Measurements from ENCODE around the gene RASGRF2. TPM values are rescaled to one million over a fixed set of nuclear protein-coding genes. Genes with fewer than 3 reads are reported as not detected.
A peak's percentile ranks its signal among the peaks of the same experiment; 100 is the strongest.

Gene RASGRF2
- 0.40 TPM for total RNA-seq
- polyA plus RNA-seq (ENCODE audit: insufficient read depth in 1 of 8, insufficient read length in 8 of 8, low replicate concordance in 1 of 8), result under 1 TPM; 0.45 to 0.95 (median 0.67) TPM
- long read RNA-seq, donor 1, result 0 reads
- long read RNA-seq, donor 2, result 0 reads
- long read RNA-seq, donor 3, result 0 reads
- long read RNA-seq, donor 4, result 0 reads
- long read RNA-seq, donor 5, full-length matches to known transcripts, result 1 of 1 reads
- long read RNA-seq, donor 5, partial matches to known transcripts, result 0 of 1 reads
- long read RNA-seq, donor 5, other reads (novel, unspliced or antisense), result 0 of 1 reads
- long read RNA-seq, donor 6, result 0 reads
- long read RNA-seq, donor 7, result 0 reads
- long read RNA-seq, donor 8, result 0 reads
- long read RNA-seq, donor 9, result 0 reads
- long read RNA-seq, donor 10, result 0 reads
- long read RNA-seq, donor 11, result 0 reads

DNA sequence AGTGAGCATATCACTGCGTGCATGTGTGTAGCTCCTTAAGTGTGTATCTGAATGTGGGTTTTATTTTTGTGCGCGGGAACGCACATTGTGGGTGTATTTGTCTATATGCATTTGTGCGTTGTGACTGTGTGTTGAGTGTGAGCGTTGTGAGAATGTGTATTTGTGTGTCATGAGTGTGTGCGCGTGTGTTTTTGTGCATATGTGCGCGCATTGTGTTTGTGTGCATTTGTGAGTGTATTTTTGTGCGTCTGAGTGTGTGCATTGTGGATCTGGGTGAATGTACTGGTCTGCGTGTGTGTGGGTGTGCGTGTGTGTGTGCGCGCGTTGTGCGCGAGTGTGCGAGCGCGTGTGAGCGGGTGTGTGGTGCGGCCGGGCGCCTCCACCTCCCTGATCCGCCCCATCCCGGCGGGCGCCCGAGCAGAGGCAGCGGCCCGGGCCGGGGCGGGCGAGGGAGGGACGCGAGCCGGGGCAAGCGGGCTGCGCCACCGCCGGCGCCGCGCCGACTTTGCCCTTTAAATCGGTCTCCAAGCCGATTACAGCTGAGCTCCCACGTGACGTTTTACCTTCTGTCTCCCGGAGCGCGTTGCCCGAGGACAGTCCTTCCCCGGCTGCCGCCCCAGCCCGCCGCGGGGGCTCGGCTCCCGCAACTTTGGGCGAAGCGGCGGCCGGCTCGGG lies at the start of gene RASGRF2:
Gene RASGRF2 (plus strand): TSS at position 596 of the 675 bp plus-strand sequence. CDS start 376 bp downstream, outside the sequence.
- H3K9me3 ChIP-seq (replicated peaks; ENCODE audit: control insufficient read depth, low read depth, low read length), result no peaks in the 10 kb centered on the region
- no peaks in the 10 kb centered on the region for H3K36me3 ChIP-seq (ENCODE audit: control insufficient read depth, insufficient read depth, low read length)
- peaks cover 46% of the 10 kb centered on the region for H3K27me3 ChIP-seq (ENCODE audit: control insufficient read depth, insufficient read depth, low read length)
- DNase-seq, result no peak
- H3K4me3 ChIP-seq (ENCODE audit: low read length), result peak within 1 kb of the TSS; percentile 28
- WGBS (ENCODE audit: insufficient coverage), result 10% methylated on average over 60 of the region's 66 CpGs
- H3K4me1 ChIP-seq (ENCODE audit: control insufficient read depth, insufficient read depth, low read length), result peaks cover 6% of the 10 kb centered on the region
- no peak within 1 kb of the TSS for H3K27ac ChIP-seq (ENCODE audit: low read length)

GRCh38 chr5:80912479-80912878 lies 47.7 kb upstream of the RASGRF2 start:
- H3K36me3 ChIP-seq (ENCODE audit: control insufficient read depth, insufficient read depth, low read length), result no peaks in the 10 kb centered on the region
- H3K9me3 ChIP-seq (replicated peaks; ENCODE audit: control insufficient read depth, low read depth, low read length), result no peaks in the 10 kb centered on the region
- no CpG with 5 or more reads among the region's 3 CpGs for WGBS (ENCODE audit: insufficient coverage)
- H3K27ac ChIP-seq (ENCODE audit: low read length), result no peak overlapping the region
- H3K27me3 ChIP-seq (ENCODE audit: control insufficient read depth, insufficient read depth, low read length), result no peaks in the 10 kb centered on the region
- no peak overlapping the region for H3K4me3 ChIP-seq (ENCODE audit: low read length)
- H3K4me1 ChIP-seq (ENCODE audit: control insufficient read depth, insufficient read depth, low read length), result no peaks in the 10 kb centered on the region
- no peak for DNase-seq

- H3K4me1 ChIP-seq (ENCODE audit: control insufficient read depth, insufficient read depth, low read length), result no peaks in the 10 kb centered on the region
- no peak overlapping the region for H3K4me3 ChIP-seq (ENCODE audit: low read length)
- WGBS (ENCODE audit: insufficient coverage), result no CpG with 5 or more reads among the region's 1 CpG
- no peaks in the 10 kb centered on the region for H3K27me3 ChIP-seq (ENCODE audit: control insufficient read depth, insufficient read depth, low read length)
- no peak overlapping the region for H3K27ac ChIP-seq (ENCODE audit: low read length)
- H3K9me3 ChIP-seq (replicated peaks; ENCODE audit: control insufficient read depth, low read depth, low read length), result no peaks in the 10 kb centered on the region
- DNase-seq, result no peak
- H3K36me3 ChIP-seq (ENCODE audit: control insufficient read depth, insufficient read depth, low read length), result no peaks in the 10 kb centered on the region
Measured at GRCh38 chr5:80915716-80916115, 44.4 kb upstream of the RASGRF2 start.

- no peaks in the 10 kb centered on the region for H3K27me3 ChIP-seq (ENCODE audit: control insufficient read depth, insufficient read depth, low read length)
- WGBS (ENCODE audit: insufficient coverage), result 58% methylated on average over 3 of the region's 4 CpGs
- no peaks in the 10 kb centered on the region for H3K36me3 ChIP-seq (ENCODE audit: control insufficient read depth, insufficient read depth, low read length)
- H3K4me3 ChIP-seq (ENCODE audit: low read length), result no peak overlapping the region
- H3K9me3 ChIP-seq (replicated peaks; ENCODE audit: control insufficient read depth, low read depth, low read length), result no peaks in the 10 kb centered on the region
- H3K27ac ChIP-seq (ENCODE audit: low read length), result no peak overlapping the region
- no peaks in the 10 kb centered on the region for H3K4me1 ChIP-seq (ENCODE audit: control insufficient read depth, insufficient read depth, low read length)
- DNase-seq, result peak; percentile 64
Measured at GRCh38 chr5:80916676-80917075, 43.5 kb upstream of the RASGRF2 start.

GRCh38 chr5:80917631-80918030 lies 42.5 kb upstream of the RASGRF2 start:
- Histone ChIP-seq H3K9me3 (replicated peaks; ENCODE audit: control insufficient read depth, low read depth, low read length) (no peaks in the 10 kb centered on the region), H3K36me3 (ENCODE audit: control insufficient read depth, insufficient read depth, low read length) (no peaks in the 10 kb centered on the region), H3K4me3 (ENCODE audit: low read length) (no peak overlapping the region), H3K27ac (ENCODE audit: low read length) (no peak overlapping the region), H3K27me3 (ENCODE audit: control insufficient read depth, insufficient read depth, low read length) (no peaks in the 10 kb centered on the region), H3K4me1 (ENCODE audit: control insufficient read depth, insufficient read depth, low read length) (no peaks in the 10 kb centered on the region)
- 80% methylated on average over 1 of the region's 3 CpGs for WGBS (ENCODE audit: insufficient coverage)
- DNase-seq, result peak; percentile 13

DNA sequence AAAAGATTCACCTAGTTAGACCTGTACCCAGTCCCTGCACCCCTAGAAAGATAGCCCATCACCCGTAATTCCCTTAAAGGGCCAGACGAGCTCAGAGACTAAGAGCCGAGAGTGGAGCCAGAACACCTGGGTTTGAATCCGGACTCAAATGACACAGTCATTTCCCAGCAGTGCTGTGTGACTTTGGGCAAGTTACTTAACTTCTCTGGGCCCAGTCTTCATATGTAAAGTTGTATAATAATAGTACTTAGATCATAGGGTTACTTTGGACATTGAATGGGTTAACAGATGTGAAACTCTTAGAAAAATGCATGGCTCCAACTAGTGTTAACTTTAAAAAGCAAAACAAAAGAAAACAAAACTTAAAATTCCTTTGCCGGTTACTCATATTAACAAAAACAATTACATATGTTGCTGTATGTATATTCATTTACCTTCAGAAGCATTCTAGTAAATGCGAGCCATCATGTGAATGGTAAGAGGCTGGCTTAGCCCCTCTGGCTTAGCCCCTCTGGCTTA lies 40.4 kb upstream of the RASGRF2 start:
- WGBS (ENCODE audit: insufficient coverage), result no CpG with 5 or more reads among the region's 6 CpGs
- Histone ChIP-seq H3K9me3 (replicated peaks; ENCODE audit: control insufficient read depth, low read depth, low read length) (no peaks in the 10 kb centered on the region), H3K36me3 (ENCODE audit: control insufficient read depth, insufficient read depth, low read length) (no peaks in the 10 kb centered on the region)

GRCh38 chr5:80920333-80920732 lies 39.8 kb upstream of the RASGRF2 start:
- H3K27ac ChIP-seq (ENCODE audit: low read length), result no peak overlapping the region
- H3K36me3 ChIP-seq (ENCODE audit: control insufficient read depth, insufficient read depth, low read length), result no peaks in the 10 kb centered on the region
- H3K27me3 ChIP-seq (ENCODE audit: control insufficient read depth, insufficient read depth, low read length), result no peaks in the 10 kb centered on the region

More for the DNA sequence above, 40.4 kb upstream of the RASGRF2 start:
- Histone ChIP-seq H3K4me1 (ENCODE audit: control insufficient read depth, insufficient read depth, low read length) (no peaks in the 10 kb centered on the region), H3K4me3 (ENCODE audit: low read length) (no peak overlapping the region), H3K27me3 (ENCODE audit: control insufficient read depth, insufficient read depth, low read length) (no peaks in the 10 kb centered on the region), H3K27ac (ENCODE audit: low read length) (no peak overlapping the region)
- DNase-seq, result no peak

GRCh38 chr5:80921026-80921425 lies 39.1 kb upstream of the RASGRF2 start:
- Histone ChIP-seq H3K27me3 (ENCODE audit: control insufficient read depth, insufficient read depth, low read length) (no peaks in the 10 kb centered on the region), H3K27ac (ENCODE audit: low read length) (no peak overlapping the region), H3K4me1 (ENCODE audit: control insufficient read depth, insufficient read depth, low read length) (no peaks in the 10 kb centered on the region), H3K9me3 (replicated peaks; ENCODE audit: control insufficient read depth, low read depth, low read length) (no peaks in the 10 kb centered on the region), H3K4me3 (ENCODE audit: low read length) (no peak overlapping the region), H3K36me3 (ENCODE audit: control insufficient read depth, insufficient read depth, low read length) (no peaks in the 10 kb centered on the region)
- no peak for DNase-seq

More at GRCh38 chr5:80920333-80920732, 39.8 kb upstream of the RASGRF2 start:
- no peak overlapping the region for H3K4me3 ChIP-seq (ENCODE audit: low read length)
- H3K4me1 ChIP-seq (ENCODE audit: control insufficient read depth, insufficient read depth, low read length), result no peaks in the 10 kb centered on the region
- no peak for DNase-seq
- H3K9me3 ChIP-seq (replicated peaks; ENCODE audit: control insufficient read depth, low read depth, low read length), result no peaks in the 10 kb centered on the region

- no peaks in the 10 kb centered on the region for H3K4me1 ChIP-seq (ENCODE audit: control insufficient read depth, insufficient read depth, low read length)
- no peaks in the 10 kb centered on the region for H3K27me3 ChIP-seq (ENCODE audit: control insufficient read depth, insufficient read depth, low read length)
- no peak overlapping the region for H3K4me3 ChIP-seq (ENCODE audit: low read length)
- no peaks in the 10 kb centered on the region for H3K36me3 ChIP-seq (ENCODE audit: control insufficient read depth, insufficient read depth, low read length)
- DNase-seq, result no peak
- H3K9me3 ChIP-seq (replicated peaks; ENCODE audit: control insufficient read depth, low read depth, low read length), result no peaks in the 10 kb centered on the region
- WGBS (ENCODE audit: insufficient coverage), result no CpG with 5 or more reads among the region's 1 CpG
- H3K27ac ChIP-seq (ENCODE audit: low read length), result no peak overlapping the region
Measured at GRCh38 chr5:80925931-80926330, 34.2 kb upstream of the RASGRF2 start.

DNA sequence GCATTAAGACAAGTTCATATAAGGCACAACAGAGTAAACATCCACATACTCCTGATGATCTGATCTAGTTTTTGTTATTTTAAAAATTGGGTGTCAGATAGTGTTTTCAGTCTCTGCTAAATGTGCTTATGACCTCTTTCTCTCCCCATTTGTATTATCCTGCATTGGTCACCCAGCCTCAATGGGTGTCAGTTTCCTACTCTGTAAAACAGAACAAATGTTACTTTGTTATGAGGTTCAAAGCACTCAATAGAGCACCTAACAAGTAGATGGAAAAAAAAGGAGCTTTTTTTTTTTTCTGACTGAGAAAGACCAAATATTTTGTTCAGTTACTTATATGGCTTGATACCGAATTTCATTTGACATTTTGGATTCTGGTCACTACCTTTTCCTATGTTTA lies 33.6 kb upstream of the RASGRF2 start:
- Histone ChIP-seq H3K4me1 (ENCODE audit: control insufficient read depth, insufficient read depth, low read length) (no peaks in the 10 kb centered on the region), H3K36me3 (ENCODE audit: control insufficient read depth, insufficient read depth, low read length) (no peaks in the 10 kb centered on the region), H3K4me3 (ENCODE audit: low read length) (no peak overlapping the region), H3K27ac (ENCODE audit: low read length) (no peak overlapping the region), H3K27me3 (ENCODE audit: control insufficient read depth, insufficient read depth, low read length) (no peaks in the 10 kb centered on the region), H3K9me3 (replicated peaks; ENCODE audit: control insufficient read depth, low read depth, low read length) (no peaks in the 10 kb centered on the region)
- WGBS (ENCODE audit: insufficient coverage), result no CpG with 5 or more reads among the region's 1 CpG
- DNase-seq, result no peak

Data from muscle of leg (tissue), 16 donors.